Endothelial cell of umbilical vein (primary cell): ENCODE measurements around the gene PTPN14. TPM values are rescaled to one million over a fixed set of nuclear protein-coding genes. Genes with fewer than 3 reads are reported as not detected.

ENCODE experiments used
- BruUV-seq: library from RNA; stranded (reverse); fragments of 400-500 nt; replicated peaks from 2 replicates; lab custom pipeline; 2021; lab: Mats Ljungman, UMichigan
- CTCF ChIA-PET: fragments of 300-600, 350-600 bp; sonication (Branson Sonifier 250); formaldehyde crosslinking; loops from one replicate; lab custom pipeline; 2021; ENCODE audit warnings: antibody characterized with exemption, inconsistent platforms; lab: Charles Lee
- POLR2A ChIA-PET: fragments of 300-600, 350-600 bp; sonication (Branson Sonifier 250); formaldehyde crosslinking; loops from one replicate; lab custom pipeline; 2021; ENCODE audit warnings: antibody characterized with exemption, inconsistent platforms; lab: Charles Lee
- DNase-seq: peaks from one replicate; pipeline ENCODE4 v3.0.0-alpha.2; 2011; ENCODE audit warnings: low read depth, low spot score
- FAIRE-seq: peaks from 2 replicates; lab custom pipeline; 2011; peaks lifted over from hg19 to GRCh38; lab: Jason Lieb, UNC
- H2AFZ ChIP-seq: 2 replicates; pipeline ENCODE4 v1.6.0; 2012; ENCODE audit warnings: low read depth, low read length, control low read depth, inconsistent platforms
- H3K27ac ChIP-seq: 2 replicates; pipeline ENCODE4 v1.5.1; 2011; ENCODE audit warnings: low read depth, mild to moderate bottlenecking, control low read depth, low read length, moderate library complexity; ENCODE audit not compliant: insufficient read depth
- H3K27me3 ChIP-seq, 2 experiments: 2 replicates each; pipeline versions ENCODE4 v1.6.0 to v1.6.1; 2011; ENCODE audit warnings: low read length in 2 of 2, mixed read lengths in 1 of 2; ENCODE audit not compliant: control insufficient read depth in 2 of 2, insufficient read depth in 2 of 2
- H3K36me3 ChIP-seq, 2 experiments: 2 replicates in 1 of 2; 3 replicates in 1 of 2; pipeline ENCODE4 v1.5.1; 2011; ENCODE audit warnings: low read length in 2 of 2, mild to moderate bottlenecking in 1 of 2, moderate library complexity in 1 of 2; ENCODE audit not compliant: control insufficient read depth in 2 of 2, insufficient read depth in 2 of 2; ENCODE audit errors: extremely low read depth in 1 of 2
- H3K4me1 ChIP-seq: 3 replicates; pipeline ENCODE4 v1.5.1; 2011; ENCODE audit warnings: mild to moderate bottlenecking, low read length; ENCODE audit not compliant: control insufficient read depth, insufficient read depth; ENCODE audit errors: extremely low read depth
- H3K4me2 ChIP-seq: 2 replicates; pipeline ENCODE4 v1.6.1; 2011; ENCODE audit warnings: low read length, control low read depth, mixed read lengths; ENCODE audit not compliant: insufficient read depth
- H3K4me3 ChIP-seq, 3 experiments: fragments of 200-600 bp in 1 of 3; sonication (generic), shearing (Covaris generic) in 1 of 3; replicated peaks in 1 of 3; 2 replicates each; pipeline ENCODE4 v1.5.1; 2011 to 2016; ENCODE audit warnings: control low read depth in 3 of 3, low read length in 3 of 3, mild to moderate bottlenecking in 2 of 3, inconsistent platforms in 1 of 3, low read depth in 1 of 3, moderate library complexity in 1 of 3; ENCODE audit not compliant: insufficient read depth in 1 of 3
- H3K79me2 ChIP-seq: 2 replicates; pipeline ENCODE4 v1.6.0; 2012; ENCODE audit warnings: low read length, inconsistent platforms; ENCODE audit not compliant: control insufficient read depth, insufficient read depth
- H3K9ac ChIP-seq: replicated peaks from 2 replicates; pipeline ENCODE3; 2011; ENCODE audit warnings: low read length, control low read depth; ENCODE audit not compliant: insufficient read depth; ENCODE audit errors: extremely low read depth
- H3K9me1 ChIP-seq: replicated peaks from 3 replicates; pipeline ENCODE4 v1.6.0; 2011; ENCODE audit warnings: mild to moderate bottlenecking, low read length; ENCODE audit not compliant: control insufficient read depth, insufficient read depth; ENCODE audit errors: extremely low read depth
- H3K9me3 ChIP-seq: replicated peaks from 2 replicates; pipeline ENCODE4 v1.5.1; 2012; ENCODE audit warnings: low read length, inconsistent platforms; ENCODE audit not compliant: control insufficient read depth, insufficient read depth
- H4K20me1 ChIP-seq: replicated peaks from 2 replicates; pipeline ENCODE3; 2011; ENCODE audit warnings: mild to moderate bottlenecking, low read length; ENCODE audit not compliant: control insufficient read depth, insufficient read depth; ENCODE audit errors: extremely low read depth
- EZH2 ChIP-seq: IDR thresholded peaks from 2 replicates; pipeline ENCODE4 v1.6.1; 2012; ENCODE audit warnings: borderline replicate concordance, low read depth, mild to moderate bottlenecking, moderate library complexity, low read length, inconsistent platforms; ENCODE audit not compliant: severe bottlenecking
- FOS ChIP-seq: IDR thresholded peaks from 2 replicates; pipeline ENCODE4 v1.6.1; 2011; ENCODE audit warnings: mild to moderate bottlenecking, low read length, moderate library complexity, borderline replicate concordance; ENCODE audit not compliant: insufficient read depth
- GATA2 ChIP-seq: IDR thresholded peaks from 2 replicates; pipeline ENCODE4 v1.7.0; 2011; ENCODE audit warnings: low read depth, mild to moderate bottlenecking, moderate library complexity, mixed read lengths, low read length; ENCODE audit not compliant: insufficient read length, insufficient read depth
- JUN ChIP-seq: IDR thresholded peaks from 2 replicates; pipeline ENCODE4 v1.6.1; 2011; ENCODE audit warnings: borderline replicate concordance, low read depth; ENCODE audit not compliant: insufficient read length, insufficient read depth
- MYC ChIP-seq: IDR thresholded peaks from one replicate; pipeline ENCODE4 v1.6.1; 2011; ENCODE audit warnings: mild to moderate bottlenecking, low read depth, low read length
- POLR2A ChIP-seq: IDR thresholded peaks from 2 replicates; pipeline ENCODE4 v1.6.1; 2012; ENCODE audit warnings: low read depth, mild to moderate bottlenecking, control low read depth, low read length
- POLR2AphosphoS5 ChIP-seq: IDR thresholded peaks from 2 replicates; pipeline ENCODE4 v1.6.1; 2012; ENCODE audit warnings: low read depth, mild to moderate bottlenecking, control low read depth, low read length, moderate library complexity; ENCODE audit not compliant: insufficient read depth
- dilution Hi-C: fragments of 300-500 bp; cut with MboI; formaldehyde crosslinking; loops from one replicate; pipeline ENCODE4 v1.15.0; 2019; ENCODE audit warnings: low sequenced_read_pairs; ENCODE audit not compliant: extremely low pct_ligation_motif_present
- intact Hi-C: fragments of 100-400 bp; cut with micrococcal nuclease; formaldehyde crosslinking; loops from one replicate; pipeline ENCODE4 v1.10.0; 2022
- polyA plus RNA-seq, 4 experiments: library from polyadenylated mRNA; depleted of rRNA in 3 of 4; stranded (reverse) in 3 of 4; unstranded in 1 of 4; fragments of >200 nt; gene quantifications; 2 replicates each; pipeline versions ENCODE4 v1.2.1 to v1.2.3, GENCODE V29; 2011 to 2012; ENCODE audit warnings: missing spikeins in 1 of 4
- total RNA-seq: library from RNA; stranded (reverse); gene quantifications from 2 replicates; pipeline ENCODE4 v1.2.3, GENCODE V29; 2021
- TF ChIP-seq, protein P1 (sequence below), 2 donors: IDR thresholded peaks; 1 replicate in 1 of 2; 2 replicates in 1 of 2; pipeline ENCODE4 v1.5.1; 2011; ENCODE audit warnings: low read length in 2 of 2, mild to moderate bottlenecking in 2 of 2, moderate library complexity in 2 of 2, control low read depth in 1 of 2, inconsistent platforms in 1 of 2, low read depth in 1 of 2; ENCODE audit not compliant: insufficient read depth in 1 of 2; ENCODE audit errors: extremely low read depth in 1 of 2
- TF ChIP-seq, protein P2 (sequence below): IDR thresholded peaks from 2 replicates; pipeline ENCODE4 v1.6.1; 2011; ENCODE audit not compliant: insufficient read depth, insufficient read length

The PTPN14 gene
- total and polyA plus RNA-seq, 2 donors (not counting 3 experiments of a cell fraction or from before 2014, with no cell fraction given), result 18.5 to 93.0 TPM

DNA sequence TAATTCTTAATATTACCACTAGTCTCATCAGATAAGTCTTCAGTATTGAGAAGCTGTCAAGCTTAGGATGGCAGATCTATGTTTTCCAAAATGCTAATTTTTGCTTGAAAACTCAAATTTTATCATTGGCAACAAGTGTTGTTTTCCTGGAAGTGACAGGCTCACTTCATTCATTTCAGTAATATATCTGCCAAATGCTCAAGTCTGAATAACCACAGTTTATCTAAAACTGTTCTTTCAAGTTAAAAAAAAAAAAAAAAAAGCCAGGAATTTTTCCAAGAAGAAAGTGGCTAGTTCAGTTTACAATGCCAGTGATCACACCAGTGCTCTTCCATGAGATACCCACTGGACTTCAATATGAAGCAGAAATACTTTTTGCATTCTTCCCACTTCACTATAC is 249.9 kb downstream of the PTPN14 start:
- no peaks in the 10 kb centered on the region for H3K79me2 ChIP-seq
- POLR2A ChIA-PET, result no interaction called here
- no peaks in the 10 kb centered on the region for H3K9me1 ChIP-seq
- H4K20me1 ChIP-seq, result no peaks in the 10 kb centered on the region
- dilution Hi-C loops (no loop called here), intact Hi-C loops (no loop called here)
- TF ChIP-seq, protein P1, sequence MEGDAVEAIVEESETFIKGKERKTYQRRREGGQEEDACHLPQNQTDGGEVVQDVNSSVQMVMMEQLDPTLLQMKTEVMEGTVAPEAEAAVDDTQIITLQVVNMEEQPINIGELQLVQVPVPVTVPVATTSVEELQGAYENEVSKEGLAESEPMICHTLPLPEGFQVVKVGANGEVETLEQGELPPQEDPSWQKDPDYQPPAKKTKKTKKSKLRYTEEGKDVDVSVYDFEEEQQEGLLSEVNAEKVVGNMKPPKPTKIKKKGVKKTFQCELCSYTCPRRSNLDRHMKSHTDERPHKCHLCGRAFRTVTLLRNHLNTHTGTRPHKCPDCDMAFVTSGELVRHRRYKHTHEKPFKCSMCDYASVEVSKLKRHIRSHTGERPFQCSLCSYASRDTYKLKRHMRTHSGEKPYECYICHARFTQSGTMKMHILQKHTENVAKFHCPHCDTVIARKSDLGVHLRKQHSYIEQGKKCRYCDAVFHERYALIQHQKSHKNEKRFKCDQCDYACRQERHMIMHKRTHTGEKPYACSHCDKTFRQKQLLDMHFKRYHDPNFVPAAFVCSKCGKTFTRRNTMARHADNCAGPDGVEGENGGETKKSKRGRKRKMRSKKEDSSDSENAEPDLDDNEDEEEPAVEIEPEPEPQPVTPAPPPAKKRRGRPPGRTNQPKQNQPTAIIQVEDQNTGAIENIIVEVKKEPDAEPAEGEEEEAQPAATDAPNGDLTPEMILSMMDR (IDR thresholded peaks at IDR 0.05; ENCODE audit: extremely low read depth in 1 of 2, insufficient read depth in 1 of 2, low read depth in 1 of 2, low read length in 2 of 2), result no peak
- TF ChIP-seq JUN (no peak), POLR2A (no peak), MYC (no peak), POLR2AphosphoS5 (no peak), EZH2 (no peak), FOS (no peak), GATA2 (no peak)
- TF ChIP-seq, protein P2, sequence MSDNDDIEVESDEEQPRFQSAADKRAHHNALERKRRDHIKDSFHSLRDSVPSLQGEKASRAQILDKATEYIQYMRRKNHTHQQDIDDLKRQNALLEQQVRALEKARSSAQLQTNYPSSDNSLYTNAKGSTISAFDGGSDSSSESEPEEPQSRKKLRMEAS, result no peak
- H2AFZ ChIP-seq, result no peak overlapping the region
- no peaks in the 10 kb centered on the region for H3K9me3 ChIP-seq
- no peak overlapping the region for H3K4me3 ChIP-seq
- no peak for FAIRE-seq
- no TSS peak for BruUV-seq
- no peak overlapping the region for H3K27ac ChIP-seq
- no peaks in the 10 kb centered on the region for H3K36me3 ChIP-seq
- no peak overlapping the region for H3K9ac ChIP-seq
- no peak overlapping the region for H3K4me2 ChIP-seq
- H3K4me1 ChIP-seq, result peaks cover 12% of the 10 kb centered on the region
- DNase-seq, result no peak
- H3K27me3 ChIP-seq, result no peaks in the 10 kb centered on the region
- CTCF ChIA-PET, result interaction anchor here (0.6 to 4.6 kb wide), 5 partner anchors 11 to 40 kb away, joined by 3 to 17 read pairs (median 10); no protein-coding TSS in a partner anchor
